ENCODE results near the gene NFIX. TPM values are rescaled to one million over a fixed set of nuclear protein-coding genes. Genes with fewer than 3 reads are reported as not detected.

Gene NFIX
- total and polyA plus RNA-seq, 9 of the 15 experiments (the other 6 are each of a cell fraction or from before 2014, with no cell fraction given): 0.28 to 26.8 (median 5.4) TPM

GRCh38 chr19:12984683-12985048 lies 10.6 kb upstream of the NFIX start (continued):
- TF ChIP-seq CBX5 (IDR thresholded peaks at IDR 0.05; ENCODE audit: borderline replicate concordance, low read depth) (no peak), KDM2B (CRISPR knock-in tag; IDR thresholded peaks at IDR 0.05) (no peak), ZNF740 (CRISPR knock-in tag; IDR thresholded peaks at IDR 0.05) (peak; percentile 89), ZNF740 (tag; IDR thresholded peaks at IDR 0.05) (peak in 1 of 2 experiments; percentile 64; a peak in 1 of 4 replicates), NBN (IDR thresholded peaks at IDR 0.05; ENCODE audit: low read depth) (no peak), SRSF3 (IDR thresholded peaks at IDR 0.05; ENCODE audit: insufficient read depth, low read length) (no peak), HDAC1 (IDR thresholded peaks at IDR 0.05) (no peak), ZNF551 (CRISPR knock-in tag; IDR thresholded peaks at IDR 0.05) (no peak), SMARCA4 (IDR thresholded peaks at IDR 0.05) (no peak), YY1 (IDR thresholded peaks at IDR 0.05; ENCODE audit: borderline replicate concordance in 1 of 3, control insufficient read depth in 1 of 3, extremely low read depth in 1 of 3, insufficient read depth in 3 of 3, insufficient read length in 1 of 3, insufficient replicate concordance in 2 of 3, low read depth in 1 of 3, low read length in 2 of 3) (no peak), EGR1 (conservative IDR thresholded peaks at IDR 0.05) (peak; percentile 15; the same call in 1 of the 2 replicates), NONO (IDR thresholded peaks at IDR 0.05; ENCODE audit: low read depth in 2 of 2, low read length in 1 of 2) (no peak), ZC3H11A (IDR thresholded peaks at IDR 0.05; ENCODE audit: low read depth, low read length) (no peak), STAG1 (CRISPR knock-in tag; IDR thresholded peaks at IDR 0.05; ENCODE audit: borderline replicate concordance) (no peak), MLLT1 (IDR thresholded peaks at IDR 0.05) (no peak), ZNF785 (CRISPR knock-in tag; IDR thresholded peaks at IDR 0.05) (no peak), MTA3 (IDR thresholded peaks at IDR 0.05; ENCODE audit: borderline replicate concordance) (no peak)
